OCI-LY3 (cell line): Measurements from ENCODE around the gene SLC14A1.
"Not testable (repeated sequence)": the region's sequence is repeated elsewhere in the genome, so short reads cannot be mapped to it uniquely, and the experiment has no call there.

Experiments used
- H2AFZ ChIP-seq: fragments of 200-600, 300-600 bp; shearing (Covaris generic); 2 replicates; pipeline ENCODE4 v1.6.0; 2014; ENCODE audit warnings: antibody characterized with exemption, low read depth, low read length
- H3K27ac ChIP-seq: fragments of 200-600, 300-600 bp; sonication (generic); 2 replicates; pipeline ENCODE4 v1.5.1; 2014; ENCODE audit warnings: mild to moderate bottlenecking, low read length, moderate library complexity, mixed read lengths
- H3K27me3 ChIP-seq: fragments of 200-600, 300-600 bp; sonication (generic); 2 replicates; pipeline ENCODE4 v1.6.1; 2014; ENCODE audit warnings: low read depth, low read length, mixed read lengths
- H3K36me3 ChIP-seq: fragments of 200-600, 300-600 bp; sonication (generic); replicated peaks from 2 replicates; pipeline ENCODE3; 2014; ENCODE audit warnings: low read depth, low read length, mixed read lengths
- H3K4me1 ChIP-seq: fragments of 300-600, 200-600 bp; sonication (generic); 2 replicates; pipeline ENCODE4 v1.6.1; 2014; ENCODE audit warnings: low read length, mixed read lengths
- H3K4me2 ChIP-seq: fragments of 200-600, 300-600 bp; sonication (generic); 2 replicates; pipeline ENCODE4 v1.6.1; 2014; ENCODE audit warnings: low read length, mixed read lengths
- H3K4me3 ChIP-seq: fragments of 300-600, 200-600 bp; sonication (generic); 2 replicates; pipeline ENCODE4 v1.5.1; 2014; ENCODE audit warnings: antibody characterized with exemption, mild to moderate bottlenecking, low read length, moderate library complexity
- H3K79me2 ChIP-seq: fragments of 300-600, 200-600 bp; shearing (Covaris generic); 2 replicates; pipeline ENCODE4 v1.6.1; 2014; ENCODE audit warnings: mild to moderate bottlenecking, low read length, mixed read lengths
- H3K9ac ChIP-seq: fragments of 300-600, 200-600 bp; shearing (Covaris generic); 2 replicates; pipeline ENCODE4 v1.6.0; 2014; ENCODE audit warnings: mild to moderate bottlenecking, low read length, moderate library complexity
- H3K9me3 ChIP-seq: fragments of 200-600, 300-600 bp; shearing (Covaris generic); 2 replicates; pipeline ENCODE4 v1.6.1; 2014; ENCODE audit warnings: low read length, mixed read lengths; ENCODE audit not compliant: insufficient read depth
- H4K20me1 ChIP-seq: fragments of 200-600, 300-600 bp; sonication (generic); 2 replicates; pipeline ENCODE4 v1.6.1; 2016; ENCODE audit warnings: low read length, mixed read lengths; ENCODE audit not compliant: insufficient read depth
- CTCF ChIP-seq: fragments of 200-600, 300-600 bp; sonication (generic); IDR thresholded peaks from 2 replicates; pipeline ENCODE4 v1.5.1; 2014; ENCODE audit warnings: antibody characterized with exemption, low read length, low read depth
- EZH2phosphoT487 ChIP-seq: fragments of 200-600 bp; shearing (Covaris generic); IDR thresholded peaks from 2 replicates; pipeline ENCODE4 v1.6.1; 2018; ENCODE audit warnings: antibody characterized with exemption, mixed run types, low read depth

SLC14A1 gene

GRCh38 chr18:45753286-45753685 is 29.3 kb downstream of the SLC14A1 start:
- Histone ChIP-seq H4K20me1 (no peaks in the 10 kb centered on the region), H3K9me3 (no peaks in the 10 kb centered on the region), H3K27me3 (peaks cover 4% of the 10 kb centered on the region; the same call in 1 of the 2 replicates), H3K36me3 (no peaks in the 10 kb centered on the region), H3K4me2 (no peak overlapping the region), H3K4me1 (peaks cover 16% of the 10 kb centered on the region), H3K4me3 (no peak overlapping the region), H3K79me2 (no peaks in the 10 kb centered on the region), H3K9ac (no peak overlapping the region), H3K27ac (no peak overlapping the region), H2AFZ (no peak overlapping the region)
- no peak for TF ChIP-seq EZH2phosphoT487
- no peak for TF ChIP-seq CTCF

GRCh38 chr18:45755934-45756333 is 32.0 kb downstream of the SLC14A1 start:
- Histone ChIP-seq H3K9ac (no peak overlapping the region), H3K4me1 (peaks cover 3% of the 10 kb centered on the region; the same call in 1 of the 2 replicates), H3K79me2 (no peaks in the 10 kb centered on the region), H3K27ac (no peak overlapping the region), H3K27me3 (peaks cover 4% of the 10 kb centered on the region; the same call in 1 of the 2 replicates), H3K4me2 (no peak overlapping the region), H2AFZ (no peak overlapping the region), H3K9me3 (no peaks in the 10 kb centered on the region), H3K4me3 (no peak overlapping the region), H4K20me1 (no peaks in the 10 kb centered on the region), H3K36me3 (no peaks in the 10 kb centered on the region)
- TF ChIP-seq EZH2phosphoT487 (no peak), CTCF (no peak)

- no peaks in the 10 kb centered on the region for H3K9me3 ChIP-seq
- no peaks in the 10 kb centered on the region for H3K79me2 ChIP-seq
- peaks cover 4% of the 10 kb centered on the region; the same call in 1 of the 2 replicates for H3K27me3 ChIP-seq
- no peaks in the 10 kb centered on the region for H3K36me3 ChIP-seq
- no peak overlapping the region for H2AFZ ChIP-seq
- H3K9ac ChIP-seq: no peak overlapping the region
- H3K27ac ChIP-seq: no peak overlapping the region
- no peak overlapping the region for H3K4me3 ChIP-seq
- TF ChIP-seq CTCF: no peak
- no peak for TF ChIP-seq EZH2phosphoT487
- H3K4me1 ChIP-seq: peaks cover 5% of the 10 kb centered on the region
- no peaks in the 10 kb centered on the region for H4K20me1 ChIP-seq
- H3K4me2 ChIP-seq: no peak overlapping the region
Measured at GRCh38 chr18:45757005-45757404, 33.0 kb downstream of the SLC14A1 start.

GRCh38 chr18:45757644-45758043 is 33.7 kb downstream of the SLC14A1 start:
- not testable (repeated sequence) for H3K27ac ChIP-seq, H3K9ac ChIP-seq, H2AFZ ChIP-seq, H3K4me3 ChIP-seq, H3K4me1 ChIP-seq, H3K4me2 ChIP-seq, H3K27me3 ChIP-seq, H4K20me1 ChIP-seq, H3K9me3 ChIP-seq, H3K79me2 ChIP-seq, H3K36me3 ChIP-seq
